CD4-positive, alpha-beta memory T cell (primary cell): ENCODE results near the gene GSC. TPM values are rescaled to one million over a fixed set of nuclear protein-coding genes. Genes with fewer than 3 reads are reported as not detected.

Experiments used
- CTCF ChIA-PET: fragments of 350-600 bp; sonication (Branson Sonifier 250); formaldehyde crosslinking; loops from one replicate; lab custom pipeline; 2021; ENCODE audit warnings: inconsistent platforms; ENCODE audit not compliant: partially characterized antibody; lab: Charles Lee
- POLR2A ChIA-PET: fragments of 350-600 bp; sonication (Branson Sonifier 250); formaldehyde crosslinking; loops from one replicate; lab custom pipeline; 2021; ENCODE audit not compliant: partially characterized antibody; lab: Charles Lee
- DNase-seq, 5 donors: peaks; one replicate each; pipeline versions ENCODE4 v3.0.0 to v3.0.0-alpha.2; 2020 to 2022; ENCODE audit warnings: mixed read lengths in 1 of 5
- H3K27ac ChIP-seq: one replicate; pipeline ENCODE4 v1.7.0; 2013; ENCODE audit warnings: low read depth, low read length
- H3K27me3 ChIP-seq: 2 replicates; pipeline ENCODE4 v1.7.0; 2013; ENCODE audit warnings: mild to moderate bottlenecking, low read length, moderate library complexity; ENCODE audit not compliant: insufficient read depth
- H3K36me3 ChIP-seq: 2 replicates; pipeline ENCODE4 v1.7.0; 2013; ENCODE audit warnings: mild to moderate bottlenecking, low read length, moderate library complexity; ENCODE audit not compliant: insufficient read depth
- H3K4me1 ChIP-seq: 2 replicates; pipeline ENCODE4 v1.7.0; 2013; ENCODE audit warnings: mild to moderate bottlenecking, low read length, moderate library complexity; ENCODE audit not compliant: insufficient read depth
- H3K4me3 ChIP-seq, 2 donors: one replicate each; pipeline ENCODE4 v1.7.0; 2013; ENCODE audit warnings: low read length in 2 of 2, mild to moderate bottlenecking in 1 of 2
- H3K9me3 ChIP-seq, 2 donors: one replicate each; pipeline ENCODE4 v1.7.0; 2013; ENCODE audit warnings: low read length in 2 of 2, control low read depth in 1 of 2; ENCODE audit not compliant: control insufficient read depth in 1 of 2
- H3K27ac Mint-ChIP-seq, 7 donors: one replicate each; pipeline ENCODE4 v1.8.0; 2020 to 2021; ENCODE audit warnings: mixed read lengths in 7 of 7, mild to moderate bottlenecking in 6 of 7, inconsistent platforms in 3 of 7, moderate library complexity in 3 of 7
- H3K27me3 Mint-ChIP-seq, 2 donors: one replicate each; pipeline ENCODE4 v1.8.0; 2020 to 2021; ENCODE audit warnings: mixed read lengths in 2 of 2
- H3K36me3 Mint-ChIP-seq, 2 donors: one replicate each; pipeline ENCODE4 v1.8.0; 2020 to 2021; ENCODE audit warnings: mixed read lengths in 2 of 2, inconsistent platforms in 1 of 2, mild to moderate bottlenecking in 1 of 2
- H3K4me1 Mint-ChIP-seq, 4 donors: one replicate each; pipeline ENCODE4 v1.8.0; 2020 to 2021; ENCODE audit warnings: mixed read lengths in 4 of 4, mild to moderate bottlenecking in 1 of 4
- H3K4me3 Mint-ChIP-seq, 8 donors: one replicate each; pipeline ENCODE4 v1.8.0; 2020 to 2021; ENCODE audit warnings: mixed read lengths in 8 of 8, mild to moderate bottlenecking in 7 of 8, moderate library complexity in 6 of 8, inconsistent platforms in 3 of 8
- H3K9me3 Mint-ChIP-seq, 8 donors: one replicate each; pipeline ENCODE4 v1.8.0; 2020 to 2021; ENCODE audit warnings: mixed read lengths in 8 of 8, mild to moderate bottlenecking in 5 of 8, inconsistent platforms in 3 of 8, moderate library complexity in 1 of 8
- intact Hi-C: fragments of 100-400 bp; cut with micrococcal nuclease; formaldehyde crosslinking; loops from one replicate; pipeline ENCODE4 v1.15.1; 2023
- polyA plus RNA-seq, 2 donors: library from polyadenylated mRNA; unstranded; fragments of 300-500 nt; fragmentation: Illumina TruSeq; gene quantifications; one replicate each; pipeline ENCODE4 v1.2.3, GENCODE V29; 2021
- total RNA-seq, 2 experiments: library from RNA; stranded (reverse); gene quantifications; one replicate each; pipeline ENCODE4 v1.2.3, GENCODE V29; 2021

Gene GSC
- total and polyA plus RNA-seq, 4 experiments from 2014 or later = 0.35 TPM; not detected in 3

GRCh38 chr14:94796278-94796677 lies 26.4 kb upstream of the GSC start:
- H3K4me1 Mint-ChIP-seq = no peaks in the 10 kb centered on the region
- H3K9me3 Mint-ChIP-seq = no peaks in the 10 kb centered on the region
- intact Hi-C loops = no loop called here
- ChIA-PET POLR2A (no interaction called here), CTCF (no interaction called here)
- no peak for DNase-seq
- no peaks in the 10 kb centered on the region for H3K27me3 ChIP-seq
- H3K36me3 Mint-ChIP-seq = no peaks in the 10 kb centered on the region
- H3K27me3 Mint-ChIP-seq = peaks cover 11 to 12% of the 10 kb centered on the region in 2 donors
- no peak overlapping the region for H3K27ac Mint-ChIP-seq
- no peaks in the 10 kb centered on the region for H3K36me3 ChIP-seq
- H3K4me3 ChIP-seq = no peak overlapping the region
- no peak overlapping the region for H3K27ac ChIP-seq
- no peaks in the 10 kb centered on the region for H3K9me3 ChIP-seq
- H3K4me1 ChIP-seq = no peaks in the 10 kb centered on the region
- H3K4me3 Mint-ChIP-seq = no peak overlapping the region

GRCh38 chr14:94795372-94795771 lies 25.5 kb upstream of the GSC start:
- Histone ChIP-seq H3K36me3 (no peaks in the 10 kb centered on the region), H3K9me3 (no peaks in the 10 kb centered on the region), H3K27me3 (no peaks in the 10 kb centered on the region), H3K4me3 (no peak overlapping the region), H3K4me1 (no peaks in the 10 kb centered on the region), H3K27ac (no peak overlapping the region)
- ChIA-PET CTCF (no interaction called here), POLR2A (no interaction called here)
- no peak for DNase-seq
- peaks cover 11 to 12% of the 10 kb centered on the region in 2 donors for H3K27me3 Mint-ChIP-seq
- H3K36me3 Mint-ChIP-seq = no peaks in the 10 kb centered on the region
- peaks cover 0 to 4% (median 0%) of the 10 kb centered on the region in 8 donors for H3K9me3 Mint-ChIP-seq
- no peaks in the 10 kb centered on the region for H3K4me1 Mint-ChIP-seq
- intact Hi-C loops = no loop called here
- no peak overlapping the region for H3K4me3 Mint-ChIP-seq
- no peak overlapping the region for H3K27ac Mint-ChIP-seq

GRCh38 chr14:94793901-94794300 lies 24.0 kb upstream of the GSC start:
- H3K4me1 ChIP-seq = no peaks in the 10 kb centered on the region
- H3K27ac ChIP-seq = no peak overlapping the region
- no peaks in the 10 kb centered on the region for H3K36me3 ChIP-seq
- no peaks in the 10 kb centered on the region for H3K9me3 ChIP-seq
- DNase-seq = no peak
- ChIA-PET CTCF (no interaction called here), POLR2A (no interaction called here)
- no peaks in the 10 kb centered on the region for H3K27me3 ChIP-seq
- no peak overlapping the region for H3K4me3 ChIP-seq
- intact Hi-C loops = no loop called here
- peaks cover 12 to 14% of the 10 kb centered on the region in 2 donors for H3K27me3 Mint-ChIP-seq
- H3K4me3 Mint-ChIP-seq = no peak overlapping the region
- H3K27ac Mint-ChIP-seq = no peak overlapping the region
- no peaks in the 10 kb centered on the region for H3K4me1 Mint-ChIP-seq
- no peaks in the 10 kb centered on the region for H3K36me3 Mint-ChIP-seq
- peaks cover 0 to 4% (median 0%) of the 10 kb centered on the region in 8 donors for H3K9me3 Mint-ChIP-seq

GRCh38 chr14:94787655-94788054 lies 17.7 kb upstream of the GSC start:
- no peaks in the 10 kb centered on the region for H3K4me1 ChIP-seq
- Mint-ChIP-seq H3K36me3 (no peaks in the 10 kb centered on the region), H3K4me3 (no peak overlapping the region), H3K27ac (no peak overlapping the region), H3K4me1 (no peaks in the 10 kb centered on the region), H3K9me3 (peaks cover 0 to 4% (median 0%) of the 10 kb centered on the region in 8 donors), H3K27me3 (peaks cover 2 to 10% of the 10 kb centered on the region in 2 donors)
- H3K27me3 ChIP-seq = no peaks in the 10 kb centered on the region
- H3K4me3 ChIP-seq = no peak overlapping the region
- no peaks in the 10 kb centered on the region for H3K9me3 ChIP-seq
- POLR2A ChIA-PET = no interaction called here
- no peak overlapping the region for H3K27ac ChIP-seq
- CTCF ChIA-PET = no interaction called here
- intact Hi-C loops = no loop called here
- no peaks in the 10 kb centered on the region for H3K36me3 ChIP-seq
- no peak for DNase-seq

- Histone ChIP-seq H3K4me3 (no peak overlapping the region), H3K27ac (no peak overlapping the region), H3K36me3 (no peaks in the 10 kb centered on the region), H3K27me3 (no peaks in the 10 kb centered on the region), H3K9me3 (no peaks in the 10 kb centered on the region), H3K4me1 (no peaks in the 10 kb centered on the region)
- Mint-ChIP-seq H3K4me3 (no peak overlapping the region), H3K9me3 (peaks cover 0 to 4% (median 0%) of the 10 kb centered on the region in 8 donors), H3K4me1 (no peaks in the 10 kb centered on the region), H3K36me3 (no peaks in the 10 kb centered on the region), H3K27ac (no peak overlapping the region), H3K27me3 (peaks cover 6% of the 10 kb centered on the region in 2 donors)
- no peak for DNase-seq
- CTCF ChIA-PET = no interaction called here
- intact Hi-C loops = no loop called here
- POLR2A ChIA-PET = no interaction called here
Measured at GRCh38 chr14:94787092-94787491, 17.2 kb upstream of the GSC start.

GRCh38 chr14:94780536-94781399 lies 10.9 kb upstream of the GSC start:
- peaks cover 0 to 5% (median 3%) of the 10 kb centered on the region in 4 donors for H3K4me1 Mint-ChIP-seq
- Histone ChIP-seq H3K27me3 (peaks cover 4% of the 10 kb centered on the region), H3K4me3 (no peak overlapping the region), H3K36me3 (no peaks in the 10 kb centered on the region), H3K9me3 (no peaks in the 10 kb centered on the region), H3K4me1 (no peaks in the 10 kb centered on the region), H3K27ac (no peak overlapping the region)
- no peak overlapping the region for H3K27ac Mint-ChIP-seq
- peaks cover 0 to 2% (median 0%) of the 10 kb centered on the region in 8 donors for H3K9me3 Mint-ChIP-seq
- no peak overlapping the region for H3K4me3 Mint-ChIP-seq
- intact Hi-C loops = no loop called here
- ChIA-PET CTCF (no interaction called here), POLR2A (no interaction called here)
- peaks cover 0 to 3% of the 10 kb centered on the region in 2 donors for H3K36me3 Mint-ChIP-seq
- DNase-seq = no peak
- peaks cover 25 to 34% of the 10 kb centered on the region in 2 donors for H3K27me3 Mint-ChIP-seq

GRCh38 chr14:94779713-94780112 lies 9.8 kb upstream of the GSC start:
- Histone ChIP-seq H3K27me3 (peaks cover 13% of the 10 kb centered on the region), H3K9me3 (no peaks in the 10 kb centered on the region), H3K36me3 (no peaks in the 10 kb centered on the region), H3K4me3 (no peak overlapping the region), H3K27ac (no peak overlapping the region), H3K4me1 (no peaks in the 10 kb centered on the region)
- ChIA-PET POLR2A (no interaction called here), CTCF (no interaction called here)
- Mint-ChIP-seq H3K4me1 (peaks cover 2 to 10% (median 6%) of the 10 kb centered on the region in 4 donors), H3K27ac (no peak overlapping the region), H3K36me3 (peaks cover 0 to 3% of the 10 kb centered on the region in 2 donors), H3K4me3 (no peak overlapping the region), H3K27me3 (peaks cover 34 to 43% of the 10 kb centered on the region in 2 donors), H3K9me3 (peaks cover 0 to 6% (median 0%) of the 10 kb centered on the region in 8 donors)
- DNase-seq = no peak
- intact Hi-C loops = no loop called here
